ENCODE data around the gene BTBD10.

DNA sequence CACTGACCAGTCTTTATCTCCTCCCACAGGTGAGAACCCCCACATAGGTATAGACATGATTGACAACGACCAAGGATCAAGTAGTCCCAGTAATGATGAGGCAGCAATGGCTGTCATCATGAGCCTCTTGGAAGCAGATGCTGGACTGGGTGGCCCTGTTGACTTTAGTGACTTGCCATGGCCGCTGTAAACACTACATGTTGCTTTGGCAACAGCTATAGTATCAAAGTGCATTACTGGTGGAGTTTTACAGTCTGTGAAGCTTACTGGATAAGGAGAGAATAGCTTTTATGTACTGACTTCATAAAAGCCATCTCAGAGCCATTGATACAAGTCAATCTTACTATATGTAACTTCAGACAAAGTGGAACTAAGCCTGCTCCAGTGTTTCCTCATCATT, 76.5 kb downstream of the BTBD10 start:
- TF ChIP-seq CTCF (IDR thresholded peaks at IDR 0.05) (no peak), POLR2A (IDR thresholded peaks at IDR 0.05) (no peak)

All from adrenal gland (tissue), 5 donors.